IPS-NIHi7 (cell line): ENCODE results near the gene GAD1.

Experiments
- DNase-seq: peaks from one replicate; pipeline ENCODE4 v3.0.0; 2012; ENCODE audit warnings: mixed read lengths; ENCODE audit errors: extremely low spot score

Gene GAD1

DNA sequence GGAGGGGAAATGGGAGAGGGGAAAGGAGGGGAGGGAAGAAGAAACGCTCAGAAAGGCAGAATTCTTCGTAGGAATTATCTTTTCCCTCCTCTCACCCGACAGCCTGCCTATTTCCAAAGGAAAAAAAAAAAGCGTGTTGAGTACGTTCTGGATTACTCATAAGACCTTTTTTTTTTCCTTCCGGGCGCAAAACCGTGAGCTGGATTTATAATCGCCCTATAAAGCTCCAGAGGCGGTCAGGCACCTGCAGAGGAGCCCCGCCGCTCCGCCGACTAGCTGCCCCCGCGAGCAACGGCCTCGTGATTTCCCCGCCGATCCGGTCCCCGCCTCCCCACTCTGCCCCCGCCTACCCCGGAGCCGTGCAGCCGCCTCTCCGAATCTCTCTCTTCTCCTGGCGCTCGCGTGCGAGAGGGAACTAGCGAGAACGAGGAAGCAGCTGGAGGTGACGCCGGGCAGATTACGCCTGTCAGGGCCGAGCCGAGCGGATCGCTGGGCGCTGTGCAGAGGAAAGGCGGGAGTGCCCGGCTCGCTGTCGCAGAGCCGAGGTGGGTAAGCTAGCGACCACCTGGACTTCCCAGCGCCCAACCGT is at the start of gene GAD1:
TSS of gene GAD1 (plus strand) at position 384 of the 589 bp plus-strand sequence. CDS start 1,705 bp downstream, outside the sequence.
- peak; percentile 55 for DNase-seq

DNA sequence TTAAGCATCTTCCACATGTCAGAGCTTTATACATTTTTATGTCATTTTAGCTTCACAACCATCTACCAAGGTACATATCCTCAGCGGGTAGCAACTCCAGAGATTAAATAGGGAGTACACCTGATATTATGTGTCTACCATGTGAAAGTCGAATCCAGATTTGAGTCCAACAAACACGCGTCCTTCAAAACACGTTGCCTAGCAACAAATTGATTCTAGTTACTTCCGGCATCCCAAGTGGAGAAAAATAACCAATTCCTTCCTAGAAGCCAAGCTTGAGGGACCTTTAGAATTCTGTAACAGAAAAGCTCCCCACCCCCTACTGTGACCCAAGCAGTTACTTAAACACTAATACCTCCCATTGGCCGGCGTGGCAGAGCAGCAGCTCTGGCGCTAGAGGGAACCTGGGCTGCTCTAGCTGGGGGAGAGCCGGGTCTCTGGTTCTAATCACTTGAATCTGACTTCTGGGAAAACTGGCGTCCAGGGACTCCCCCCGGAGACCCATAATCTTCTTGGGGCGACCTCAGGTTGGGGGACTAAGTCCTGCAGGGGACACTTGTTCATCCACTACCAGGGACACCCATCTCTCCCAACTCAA is 46.6 kb upstream of the GAD1 start, which contains the start of gene ERICH2:
TSS of gene ERICH2 (plus strand) at position 371 of the 598 bp plus-strand sequence. CDS start 304 bp downstream, outside the sequence.
- peak; percentile 74 for DNase-seq

DNA sequence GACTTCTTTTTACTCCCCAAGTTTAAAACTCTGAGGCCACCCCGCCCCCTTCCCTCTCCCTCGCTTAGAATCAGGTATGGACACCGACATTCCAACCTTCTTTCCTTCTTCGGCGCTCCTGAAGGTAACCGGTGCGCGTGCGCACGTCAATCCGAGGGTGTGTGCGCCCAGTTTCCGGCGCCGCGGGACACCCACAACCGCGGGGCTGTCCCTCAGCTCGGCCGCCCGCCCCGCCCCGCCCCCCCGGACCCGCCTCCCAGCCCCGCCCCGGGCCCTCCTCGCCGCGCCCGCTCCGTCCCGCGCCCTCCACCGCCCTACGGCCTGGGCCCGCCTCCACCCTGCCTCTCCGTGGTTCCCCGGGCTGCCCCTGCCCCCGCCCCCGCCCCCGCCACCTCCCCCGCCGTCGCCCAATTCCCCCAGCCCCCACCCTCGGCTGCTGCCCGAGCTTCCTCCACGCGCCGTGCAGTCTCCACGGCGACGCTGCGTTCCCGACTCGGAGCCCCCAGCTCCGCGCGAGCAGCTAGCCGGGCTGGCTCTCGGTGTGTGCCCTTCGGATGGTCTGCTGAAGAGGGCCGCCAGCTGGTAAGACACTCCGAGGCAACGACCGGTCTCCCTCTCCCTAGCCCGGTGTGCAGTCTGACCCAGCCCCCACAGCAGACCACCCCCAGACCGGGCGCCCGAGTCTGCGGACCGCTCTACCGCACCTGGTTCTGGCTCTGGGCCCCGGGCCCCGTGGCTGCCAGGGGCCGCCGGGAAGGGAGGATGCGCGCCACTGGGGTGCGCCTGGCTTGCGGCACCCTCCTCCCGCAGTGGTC is 45.9 kb upstream of the GAD1 start:
- DNase-seq, result peak; percentile 94

- no peak for DNase-seq
Observed at GRCh38 chr2:170771421-170771937, 45.2 kb upstream of the GAD1 start.

DNA sequence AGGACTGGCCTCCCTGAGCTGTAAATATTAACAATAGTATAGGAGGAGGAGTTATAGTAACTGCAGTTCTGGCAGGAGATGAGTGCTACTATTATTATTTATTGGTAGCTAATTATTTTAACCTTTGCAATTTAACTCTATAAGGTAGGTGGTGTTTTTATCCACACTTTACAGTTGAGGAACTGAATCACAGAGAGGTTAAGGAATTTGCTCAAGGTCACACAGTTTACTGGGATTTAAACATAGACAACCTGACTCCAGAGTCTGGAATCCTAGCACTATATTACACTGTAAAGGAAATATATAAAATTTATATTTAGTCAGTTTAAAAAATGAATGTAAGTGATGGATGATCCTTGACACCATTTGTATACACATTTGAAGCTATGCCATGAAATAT is 44.4 kb upstream of the GAD1 start:
- DNase-seq, result no peak

DNA sequence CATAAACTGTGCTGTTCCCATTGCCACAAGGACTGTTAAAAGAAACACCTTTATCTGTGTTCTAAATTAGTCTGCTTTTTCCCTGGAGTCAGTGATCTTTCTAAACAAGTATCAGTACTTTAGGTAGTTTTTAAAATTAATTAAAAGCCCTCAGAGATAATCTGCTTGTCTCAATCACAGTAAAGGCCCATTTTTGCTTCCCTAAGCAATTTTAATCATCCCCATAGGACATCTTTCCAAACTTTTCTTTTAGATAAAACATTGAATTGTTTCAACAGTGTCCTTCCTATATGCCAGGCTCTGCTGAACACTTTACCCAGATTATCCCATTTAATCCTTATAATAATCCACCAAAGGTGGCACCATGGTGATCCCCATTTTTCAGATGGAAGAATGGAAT is 42.6 kb upstream of the GAD1 start:
- no peak for DNase-seq

- DNase-seq, result no peak
Observed at GRCh38 chr2:170778900-170779299, 37.8 kb upstream of the GAD1 start.

DNA sequence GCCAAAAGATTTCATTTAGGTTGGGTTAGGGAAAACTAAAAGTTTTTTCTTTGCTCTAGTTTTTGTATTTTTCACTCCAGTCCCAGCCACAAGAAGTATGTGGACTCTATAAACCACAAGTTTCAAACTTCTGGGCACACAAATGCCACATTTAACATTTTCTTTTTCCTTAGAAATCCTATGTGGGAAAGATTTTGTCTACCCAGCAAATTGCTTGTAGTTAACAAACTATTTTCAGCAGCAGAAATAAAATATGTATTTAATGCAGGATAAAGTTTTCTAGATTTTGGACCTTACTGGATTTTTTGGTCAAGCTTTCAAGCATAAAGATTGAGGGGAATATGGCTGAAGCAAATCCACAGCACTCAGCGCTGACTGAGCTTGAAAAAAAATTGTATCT is 37.4 kb upstream of the GAD1 start:
- no peak for DNase-seq

DNA sequence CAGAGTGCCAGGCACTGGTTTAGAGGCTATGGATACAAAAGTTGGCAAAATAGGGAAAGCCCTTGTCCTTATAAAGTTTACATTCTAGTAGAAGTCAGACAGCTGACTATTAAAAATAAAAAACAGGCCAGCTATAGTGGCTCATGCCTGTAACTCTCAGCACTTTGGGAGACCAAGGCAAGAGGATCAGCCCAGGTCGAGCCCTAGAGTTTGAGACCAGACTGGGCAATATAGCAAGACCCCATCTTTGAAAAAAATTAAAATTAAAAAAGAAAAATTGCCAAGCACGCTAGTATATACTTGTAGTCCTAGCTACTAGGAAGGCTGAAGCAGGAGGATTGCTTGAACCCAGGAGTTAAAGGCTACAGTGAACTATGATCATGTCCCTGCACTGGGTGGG is 34.0 kb upstream of the GAD1 start:
- DNase-seq, result no peak

DNA sequence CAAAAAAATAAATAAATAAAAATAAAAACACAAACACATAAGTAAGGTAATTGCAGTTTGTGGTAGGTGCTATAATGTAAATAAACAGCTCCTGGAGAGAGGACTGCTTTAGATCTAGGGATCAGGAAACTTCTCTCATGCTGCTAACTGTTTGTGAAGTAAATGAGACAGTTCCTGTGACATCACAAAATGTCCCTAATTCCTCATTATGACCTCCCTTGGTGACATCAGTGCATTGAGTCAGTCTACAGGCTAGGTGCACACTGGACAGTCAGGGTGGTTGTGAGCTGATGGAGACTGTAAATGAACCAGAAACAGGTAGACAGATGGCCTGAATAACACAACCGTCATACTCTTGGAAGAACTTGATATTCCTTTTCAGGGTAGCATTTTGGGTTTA is 33.1 kb upstream of the GAD1 start:
- DNase-seq, result no peak

DNA sequence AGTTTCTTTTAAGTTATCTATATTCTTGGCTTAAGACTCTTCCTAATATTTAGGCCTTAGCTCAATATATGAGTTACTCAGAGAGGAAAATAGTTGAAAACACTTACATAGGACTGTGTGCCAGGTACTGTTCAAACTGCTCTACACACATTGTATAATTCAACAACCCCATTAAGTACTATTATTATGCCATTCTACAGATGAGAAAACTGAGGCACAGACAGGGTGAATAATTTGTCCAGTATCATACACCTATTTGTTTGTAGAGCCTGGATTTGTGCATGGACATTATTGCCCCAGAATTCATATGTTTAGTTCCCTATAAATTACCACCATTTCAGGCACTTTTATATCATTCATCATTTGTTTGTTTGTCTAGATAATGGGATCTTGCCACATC is 17.7 kb upstream of the GAD1 start:
- DNase-seq, result no peak

DNA sequence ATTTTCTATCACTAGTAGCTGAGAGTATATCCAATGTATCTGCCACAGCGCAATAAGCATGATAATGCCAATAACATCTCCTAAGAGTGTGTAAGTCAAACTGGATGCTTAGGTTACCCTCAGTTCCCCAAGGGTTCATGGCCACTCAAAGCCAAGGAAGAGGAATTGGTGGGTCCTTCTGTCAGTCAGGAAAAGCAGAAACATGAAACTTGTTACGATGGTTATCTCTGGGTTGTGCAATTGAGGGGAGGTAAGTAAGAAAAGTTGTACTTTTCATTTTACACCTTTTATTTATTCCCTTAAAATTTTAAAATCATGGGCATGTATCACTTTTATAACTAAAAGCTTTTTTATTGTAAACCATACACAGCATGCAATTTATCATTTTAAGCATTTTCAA is 10.1 kb upstream of the GAD1 start:
- no peak for DNase-seq

DNA sequence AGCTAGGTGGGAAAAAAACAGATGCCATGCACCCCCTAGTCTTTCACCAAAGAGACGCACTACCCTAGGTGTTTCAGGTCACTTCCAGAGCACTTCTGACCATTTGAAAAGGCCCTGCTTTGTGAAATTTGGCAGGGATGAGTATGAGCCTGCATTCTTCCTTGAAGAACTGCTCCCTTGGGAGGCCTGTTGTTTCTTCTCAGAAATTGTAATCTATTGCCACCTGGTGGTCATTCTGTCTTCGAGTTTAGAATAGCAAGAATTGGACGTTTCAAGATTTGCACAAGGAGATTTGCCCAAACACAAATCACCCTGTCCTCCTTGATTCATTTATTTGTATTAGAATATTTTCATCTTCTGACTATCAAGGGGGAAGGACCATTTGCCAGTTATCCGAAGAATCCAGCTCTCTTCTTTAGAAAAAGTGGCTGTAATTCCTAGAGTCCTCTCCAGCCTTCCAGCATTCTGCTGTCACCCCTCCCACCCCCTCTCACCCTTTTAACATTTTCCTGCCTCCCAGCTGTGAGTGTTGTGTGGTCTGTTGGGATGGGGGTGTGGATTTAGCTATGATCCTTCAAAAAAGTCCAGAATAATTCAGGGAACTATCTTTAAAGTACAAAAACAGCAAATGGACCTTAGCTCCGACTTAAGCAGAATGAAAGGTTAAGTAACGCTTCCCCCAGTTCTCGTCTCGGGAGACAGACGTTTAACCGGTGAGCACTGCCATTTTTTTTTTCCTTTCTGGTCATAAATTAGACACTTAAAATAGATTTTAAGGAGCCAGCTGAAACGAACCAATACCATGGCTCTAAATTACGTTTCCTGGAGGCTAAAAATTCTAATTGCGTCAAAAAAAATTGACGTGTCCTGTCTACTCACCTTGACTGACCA is 3.7 kb upstream of the GAD1 start:
- DNase-seq, result peak; percentile 69

DNA sequence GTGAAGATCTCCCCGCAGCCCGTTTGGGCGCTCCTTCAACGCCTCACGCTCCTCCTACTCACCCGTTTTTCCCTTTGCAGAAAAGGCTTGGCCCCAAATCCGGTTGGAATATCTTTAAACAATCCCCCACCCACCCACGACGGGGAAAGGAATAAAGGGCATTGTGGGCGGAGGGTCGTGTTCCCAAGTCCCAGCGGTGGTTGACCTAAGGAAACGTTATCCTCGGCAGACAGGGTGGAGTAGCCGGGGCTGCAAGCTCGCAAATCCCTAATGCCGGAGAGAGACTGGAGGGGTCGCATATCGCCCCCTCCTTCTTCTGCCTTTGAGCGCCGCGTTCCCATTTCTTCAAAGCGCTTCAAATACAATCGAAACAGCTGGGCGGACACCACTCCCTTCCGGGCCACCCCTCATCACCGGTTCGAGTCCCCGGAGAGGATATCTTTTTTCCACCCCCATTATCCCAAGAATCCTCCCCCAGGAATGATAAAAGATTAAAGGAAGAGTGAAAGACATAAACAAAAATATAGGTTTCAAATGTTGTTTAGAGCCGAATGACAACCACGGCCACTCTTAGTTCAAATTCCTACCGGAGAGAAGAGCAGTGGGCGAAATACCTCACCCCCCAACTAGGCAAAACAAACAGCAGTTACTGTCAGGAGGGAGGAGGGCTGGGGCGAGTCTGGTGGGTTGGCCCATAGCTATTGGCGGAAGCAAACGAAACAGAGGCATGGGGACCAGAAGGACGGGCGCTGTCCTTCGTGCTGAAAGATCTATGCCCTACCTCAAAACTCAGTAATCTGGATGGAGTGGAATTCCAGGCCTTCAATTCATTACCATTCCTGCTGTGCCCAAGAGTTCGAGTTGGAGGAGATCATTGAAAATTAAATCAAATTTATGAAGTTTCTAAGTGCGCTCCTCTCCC is 2.8 kb upstream of the GAD1 start:
- DNase-seq, result peak; percentile 89

DNA sequence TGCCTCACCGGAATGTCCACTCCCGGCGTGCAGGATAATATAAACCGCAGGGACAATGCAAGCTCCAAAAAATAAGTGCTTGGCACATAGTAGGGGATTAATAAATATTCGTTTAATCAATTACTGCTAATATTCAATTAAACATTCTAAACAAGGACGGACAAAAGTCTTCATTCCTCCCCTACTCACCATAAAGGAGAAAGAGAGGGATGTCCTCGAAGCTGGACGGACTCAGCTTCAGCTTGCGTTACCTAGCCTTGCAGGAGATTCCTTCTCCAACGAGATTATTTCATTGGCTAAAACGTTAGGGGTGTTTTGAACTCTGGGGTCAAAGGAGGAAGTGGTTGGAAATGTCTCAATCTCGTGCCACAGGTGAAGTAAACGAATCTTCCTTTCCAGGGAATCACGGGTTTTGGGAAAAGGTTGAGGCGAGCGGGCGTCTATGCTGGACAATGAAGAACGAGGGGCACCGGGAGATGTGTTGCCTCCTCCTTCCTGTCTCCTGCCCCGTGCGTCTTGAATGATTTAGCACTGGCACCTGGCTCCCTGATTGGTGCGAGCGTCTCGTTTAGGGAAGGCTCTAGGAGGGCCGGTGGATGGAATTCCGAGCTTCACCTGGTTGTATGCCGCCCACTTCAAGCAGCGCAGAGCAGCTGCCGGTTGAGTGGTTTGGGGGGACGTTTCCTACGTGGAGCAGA is 2.0 kb upstream of the GAD1 start:
- DNase-seq, result no peak

DNA sequence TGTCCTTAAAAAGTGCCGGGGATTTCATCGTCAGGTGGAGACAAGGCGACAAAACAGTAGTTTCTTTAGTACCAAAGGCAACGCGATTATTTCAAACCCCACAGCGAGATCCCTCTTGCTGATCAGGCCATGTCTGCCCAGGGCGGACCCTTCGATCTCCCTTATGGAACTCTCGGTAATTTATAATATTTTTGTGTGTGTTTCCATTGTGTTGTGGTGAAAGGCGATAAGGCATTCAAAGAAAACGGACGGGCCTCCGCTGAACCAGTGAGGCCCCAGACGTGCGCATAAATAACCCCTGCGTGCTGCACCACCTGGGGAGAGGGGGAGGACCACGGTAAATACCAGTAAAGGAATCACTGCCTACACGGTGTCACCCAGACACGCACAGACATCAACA is 1.4 kb upstream of the GAD1 start:
- no peak for DNase-seq

- DNase-seq, result peak; percentile 80
Observed at GRCh38 chr2:170815746-170816503, 762 bp upstream of the GAD1 start.

DNA sequence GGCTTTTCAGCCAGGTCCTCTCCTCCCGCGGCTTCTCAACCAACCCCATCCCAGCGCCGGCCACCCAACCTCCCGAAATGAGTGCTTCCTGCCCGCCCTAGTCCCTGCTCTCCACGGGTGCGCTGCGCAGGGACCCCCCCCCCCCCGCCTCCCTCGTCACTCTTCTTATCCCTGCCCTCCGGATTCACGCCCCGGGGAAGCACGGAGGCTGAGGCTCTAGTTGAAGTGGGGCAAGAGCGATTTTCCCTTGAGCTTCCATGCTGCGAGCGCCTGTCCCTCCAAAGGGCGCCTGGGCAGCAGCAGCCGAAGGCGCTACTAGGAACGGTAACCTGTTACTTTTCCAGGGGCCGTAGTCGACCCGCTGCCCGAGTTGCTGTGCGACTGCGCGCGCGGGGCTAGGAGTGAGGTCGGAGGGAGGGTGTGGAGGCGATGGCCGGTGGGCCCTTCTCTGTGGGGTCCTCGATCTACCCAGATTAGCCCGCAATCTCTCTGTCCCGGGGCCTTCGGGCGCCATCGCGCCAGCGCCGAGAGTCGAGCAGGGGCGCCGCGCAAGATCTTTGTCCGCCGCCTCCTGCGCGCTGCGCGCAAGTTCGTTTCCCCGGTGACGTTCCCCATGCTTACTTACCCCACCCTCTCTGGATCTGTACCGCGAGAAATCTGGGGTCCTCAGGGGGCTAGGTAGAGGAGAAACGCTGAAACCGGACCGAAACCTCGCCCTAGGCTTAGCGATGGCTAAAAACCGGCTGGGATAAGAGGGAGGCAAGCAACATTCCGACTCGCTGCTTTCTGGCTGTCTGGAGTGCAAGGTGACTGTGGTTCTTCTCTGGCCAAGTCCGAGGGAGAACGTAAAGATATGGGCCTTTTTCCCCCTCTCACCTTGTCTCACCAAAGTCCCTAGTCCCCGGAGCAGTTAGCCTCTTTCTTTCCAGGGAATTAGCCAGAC is 677 bp downstream of the GAD1 start:
- no peak for DNase-seq
